HG02840 (cell line): ENCODE results near the gene JARID2.
"Not testable (repeated sequence)": the region's sequence is repeated elsewhere in the genome, so short reads cannot be mapped to it uniquely, and the experiment has no call there.

ENCODE experiments used
- ATAC-seq: cut with Tn5 transposase; IDR thresholded peaks from one replicate; pipeline ENCODE4 v1.9.1; 2021; ENCODE audit warnings: mild to moderate bottlenecking, moderate library complexity, moderate number of reproducible peaks; ENCODE audit not compliant: unreplicated experiment, low FRiP score

JARID2 gene

GRCh38 chr6:15285682-15286294, 39.9 kb downstream of the JARID2 start:
- no peak for ATAC-seq

- peak; percentile 93 for ATAC-seq
These were observed 42.0 kb downstream of the JARID2 start for GRCh38 chr6:15287670-15288375.

GRCh38 chr6:15288856-15289255, 43.0 kb downstream of the JARID2 start:
- no peak for ATAC-seq

DNA sequence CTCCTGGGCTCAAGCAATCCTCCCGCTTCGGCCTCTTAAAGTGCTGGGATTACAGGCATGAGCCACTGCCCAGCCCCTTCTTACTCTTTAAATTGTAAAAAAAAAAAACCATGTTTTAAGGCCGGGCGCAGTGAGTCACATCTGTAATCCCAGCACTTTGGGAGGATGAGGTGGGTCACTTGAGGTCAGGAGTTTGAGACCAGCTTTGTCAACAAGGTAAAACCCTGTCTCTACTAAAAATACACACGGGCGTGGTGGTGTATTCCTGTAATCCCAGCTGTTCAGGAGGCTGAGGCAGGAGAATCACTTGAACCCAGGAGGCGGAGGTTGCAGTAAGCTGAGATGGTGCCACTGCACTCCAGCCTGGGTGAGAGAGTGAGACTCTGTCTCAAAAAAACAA, 43.6 kb downstream of the JARID2 start:
- not testable (repeated sequence) for ATAC-seq

GRCh38 chr6:15290067-15290680, 44.3 kb downstream of the JARID2 start:
- ATAC-seq = no peak

- no peak for ATAC-seq
These were observed 45.3 kb downstream of the JARID2 start for GRCh38 chr6:15290962-15291704.

DNA sequence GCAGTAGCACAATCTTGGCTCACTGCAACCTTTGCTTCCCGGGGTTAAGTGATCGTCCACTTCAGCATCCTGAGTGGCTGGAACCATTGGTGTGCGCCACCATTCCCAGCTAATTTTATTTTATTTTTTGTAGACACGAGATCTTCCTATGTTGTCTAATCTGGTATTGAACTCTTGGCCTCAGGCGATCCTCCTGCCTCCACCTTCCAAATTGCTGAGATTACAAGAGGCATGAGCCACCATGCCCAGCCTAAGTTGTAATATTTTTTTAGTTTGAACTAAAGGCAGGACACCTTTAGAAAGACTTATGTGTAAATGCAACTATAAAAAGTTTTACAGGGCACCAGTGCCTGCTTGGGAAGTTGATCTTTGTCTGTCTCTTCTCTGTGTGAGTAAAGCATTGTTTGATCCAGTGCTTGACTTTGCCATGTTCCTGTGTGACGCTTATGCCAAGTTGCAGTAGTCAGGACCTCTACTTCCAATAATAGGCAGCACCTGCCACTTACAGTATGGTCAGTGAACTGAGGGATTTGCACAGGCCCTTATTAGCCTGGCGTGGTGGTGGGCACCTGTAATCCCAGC, 46.9 kb downstream of the JARID2 start:
- no peak for ATAC-seq

GRCh38 chr6:15293674-15294073, 47.8 kb downstream of the JARID2 start:
- ATAC-seq = no peak

- no peak for ATAC-seq
These were observed 48.6 kb downstream of the JARID2 start for GRCh38 chr6:15294504-15294903.

GRCh38 chr6:15296249-15296648, 50.4 kb downstream of the JARID2 start:
- no peak for ATAC-seq

DNA sequence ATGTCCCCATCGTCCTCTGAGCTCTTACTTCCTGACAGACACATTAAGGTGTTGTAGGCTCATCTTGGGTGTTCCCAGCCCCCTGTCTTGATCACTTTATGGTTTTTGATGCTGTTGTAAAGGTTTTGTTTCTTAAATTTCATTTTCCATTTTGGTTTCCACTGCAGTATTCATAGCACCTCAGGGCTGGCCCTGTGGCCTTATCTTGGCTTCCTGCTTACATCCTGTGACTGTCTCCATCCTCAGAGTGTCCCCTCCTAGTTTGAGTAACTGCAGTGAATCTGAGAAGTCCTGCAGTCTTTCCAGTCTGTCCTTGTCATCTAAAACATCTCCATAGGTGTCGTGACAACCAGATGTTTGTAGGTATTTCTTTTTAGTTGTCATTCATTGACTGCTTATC, 50.9 kb downstream of the JARID2 start:
- ATAC-seq = peak; percentile 50

GRCh38 chr6:15297167-15297566, 51.3 kb downstream of the JARID2 start:
- not testable (repeated sequence) for ATAC-seq

GRCh38 chr6:15297895-15298590, 52.2 kb downstream of the JARID2 start:
- ATAC-seq = no peak

DNA sequence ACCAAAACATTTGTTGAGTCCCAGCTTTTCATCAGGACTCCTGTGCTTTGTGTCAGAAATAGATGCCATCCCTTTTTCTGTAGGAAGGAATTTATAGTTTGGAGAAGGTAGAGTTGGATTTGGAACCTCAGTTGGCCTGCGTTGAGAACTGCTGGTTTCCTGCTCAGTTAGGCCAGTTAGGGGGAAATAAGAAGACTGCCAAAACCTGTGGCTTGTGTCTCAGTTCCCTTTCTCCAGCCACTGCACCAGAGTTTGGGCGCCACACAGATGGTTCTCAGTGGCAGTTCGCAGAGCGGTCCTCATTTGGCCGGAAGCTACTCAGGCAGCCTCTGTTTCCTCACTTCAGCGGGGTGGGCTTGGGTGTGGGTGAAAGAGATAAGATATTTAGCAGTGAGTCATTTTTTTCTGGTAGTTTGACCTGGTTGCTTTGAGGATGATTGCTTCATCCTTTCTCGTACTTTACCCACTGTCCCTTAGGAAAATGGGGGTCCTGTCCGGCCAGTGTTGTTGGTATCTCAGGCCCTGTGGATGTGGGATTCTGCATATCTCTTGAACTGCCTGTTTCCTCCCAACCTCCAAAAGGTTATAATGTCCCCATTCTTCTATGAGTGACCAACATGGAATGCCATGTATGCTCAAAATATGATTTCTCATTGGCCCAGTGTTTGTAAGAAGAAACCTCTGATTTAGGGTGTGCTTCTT, 53.7 kb downstream of the JARID2 start:
- peak; percentile 61 for ATAC-seq

DNA sequence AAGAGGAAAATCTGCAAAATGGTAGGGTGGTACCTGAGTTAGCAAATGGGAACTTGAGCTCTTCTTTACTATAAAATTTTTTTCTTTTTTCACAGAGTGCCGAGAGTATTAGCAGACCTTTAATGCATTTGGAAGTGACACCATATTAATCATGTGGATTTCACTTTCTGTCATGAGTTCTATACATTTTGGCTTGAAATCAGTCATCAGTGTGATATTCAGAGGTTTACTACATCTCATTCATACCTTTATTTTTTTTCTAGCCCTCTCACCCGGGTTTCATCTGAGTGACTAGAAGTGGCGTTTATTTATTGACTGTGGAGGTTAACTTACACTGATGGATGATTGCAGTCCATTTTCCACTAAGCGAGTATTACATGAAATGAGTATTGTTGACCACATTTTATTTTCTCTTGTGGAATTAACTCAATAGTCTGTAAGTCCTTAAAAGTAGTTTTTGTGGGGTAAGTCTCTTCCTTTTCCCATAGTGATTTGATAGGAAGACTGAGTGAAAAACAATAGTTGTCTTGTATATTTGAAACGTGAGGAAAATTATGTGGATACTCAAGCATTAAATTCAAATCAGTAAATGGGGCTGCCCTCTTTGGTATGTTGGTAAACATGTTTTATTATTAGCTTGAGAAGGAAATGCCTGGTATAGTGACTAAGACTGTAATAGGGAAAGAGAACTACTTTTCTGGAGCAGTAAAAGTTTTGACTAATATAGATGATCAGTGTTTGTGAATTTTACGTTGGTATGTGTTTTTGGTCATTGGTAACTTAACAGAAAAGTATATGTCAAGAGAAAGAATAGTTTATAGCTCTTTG, 55.5 kb downstream of the JARID2 start:
- ATAC-seq = no peak

DNA sequence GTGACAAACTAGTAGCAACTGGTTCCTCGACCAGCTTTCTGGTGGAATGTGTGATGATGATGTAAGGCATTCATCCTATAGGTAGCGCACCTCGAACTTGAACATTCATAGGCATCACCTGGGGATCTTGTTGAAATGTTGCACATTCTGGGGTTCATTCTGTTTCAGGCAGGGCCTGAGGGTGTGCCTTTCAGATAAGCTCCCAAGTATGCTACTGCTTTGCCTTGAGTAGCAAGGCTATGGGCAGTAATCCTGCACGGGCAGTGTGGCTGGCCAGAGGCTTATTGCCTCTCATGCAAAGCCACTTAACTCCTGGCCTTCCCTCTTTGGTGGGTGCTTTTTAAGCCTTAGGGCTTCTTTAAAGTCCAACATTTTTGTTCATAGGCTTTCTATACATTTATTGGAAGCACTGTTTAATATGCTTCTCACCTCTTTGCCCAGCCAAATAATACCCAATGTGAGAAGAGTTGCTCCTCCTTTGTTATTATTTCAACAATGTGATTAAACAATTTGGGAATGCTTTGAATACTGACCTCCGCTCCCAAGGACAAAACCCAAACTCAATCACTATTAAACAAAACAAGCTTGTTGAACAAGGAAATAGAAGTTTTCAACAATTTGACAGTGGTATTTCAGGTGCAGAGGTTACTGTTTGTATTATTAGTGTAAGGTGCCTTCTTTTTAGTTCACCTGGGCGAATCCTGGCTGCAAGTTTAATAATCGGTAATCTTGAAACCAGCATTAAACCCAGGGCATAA, 57.5 kb downstream of the JARID2 start:
- no peak for ATAC-seq

- no peak for ATAC-seq
These were observed 58.0 kb downstream of the JARID2 start for GRCh38 chr6:15303920-15304291.
